ENCODE data around the gene IL20. TPM values are rescaled to one million over a fixed set of nuclear protein-coding genes. Genes with fewer than 3 reads are reported as not detected.

IL20 gene
- total RNA-seq, 1 experiment from 2014 or later, result not detected

DNA sequence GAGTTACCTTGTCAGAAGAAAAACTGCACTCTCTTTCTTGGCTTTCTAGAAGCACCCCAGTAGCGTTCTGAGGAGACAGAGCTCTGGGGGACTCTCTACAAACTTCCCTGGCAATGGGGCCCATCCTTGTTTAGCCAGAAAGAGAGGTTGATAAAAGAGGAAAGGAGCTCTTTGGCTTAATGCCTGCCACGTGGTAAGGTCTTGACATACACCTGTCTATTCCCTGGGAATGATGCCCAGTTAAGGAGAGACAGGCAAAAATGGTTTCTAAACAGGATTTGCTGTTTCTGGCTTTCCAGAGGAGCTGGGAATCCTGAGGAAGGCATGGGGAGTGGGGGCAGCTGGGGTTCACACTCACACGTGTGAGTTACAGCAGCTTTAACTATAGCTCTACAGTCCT lies 30.2 kb upstream of the IL20 start:
- intact Hi-C loops (cut with micrococcal nuclease; ENCODE audit: unreplicated experiment) (no loop called here), in situ Hi-C loops (cut with HindIII; ENCODE audit: low pct_unique_long_range_greater_than_20kb, low sequenced_read_pairs) (no loop called here)
- no TSS peak for BruUV-seq (replicated peaks)
- TF ChIP-seq REST (IDR thresholded peaks at IDR 0.05; ENCODE audit: insufficient read depth in 1 of 2, low read depth in 2 of 2, low read length in 1 of 2), result no peak
- ATAC-seq (no peak), DNase-seq (ENCODE audit: low read depth, low spot score) (no peak)
- H3K36me3 ChIP-seq (ENCODE audit: control insufficient read depth, insufficient read depth, low read length), result no peaks in the 10 kb centered on the region
- ChIA-PET CTCF (no interaction called here), POLR2A (no interaction called here)
- peaks cover 30% of the 10 kb centered on the region for H3K27me3 ChIP-seq (ENCODE audit: control insufficient read depth, insufficient read depth, low read length)
- no peaks in the 10 kb centered on the region for H3K4me1 ChIP-seq (ENCODE audit: control insufficient read depth, insufficient read depth, low read length)
- H3K27ac ChIP-seq (ENCODE audit: low read length), result no peak overlapping the region
- no peaks in the 10 kb centered on the region for H3K9me3 ChIP-seq (ENCODE audit: control insufficient read depth, insufficient read depth, low read depth, low read length)
- no peak overlapping the region for H3K4me3 ChIP-seq (ENCODE audit: low read depth in 2 of 2, low read length in 2 of 2)

- no peaks in the 10 kb centered on the region for H3K36me3 ChIP-seq (ENCODE audit: control insufficient read depth, insufficient read depth, low read length)
- in situ Hi-C loops (cut with HindIII; ENCODE audit: low pct_unique_long_range_greater_than_20kb, low sequenced_read_pairs) (no loop called here), intact Hi-C loops (cut with micrococcal nuclease; ENCODE audit: unreplicated experiment) (no loop called here)
- H3K27ac ChIP-seq (ENCODE audit: low read length), result no peak overlapping the region
- no peaks in the 10 kb centered on the region for H3K9me3 ChIP-seq (ENCODE audit: control insufficient read depth, insufficient read depth, low read depth, low read length)
- H3K4me1 ChIP-seq (ENCODE audit: control insufficient read depth, insufficient read depth, low read length), result no peaks in the 10 kb centered on the region
- CTCF ChIA-PET, result no interaction called here
- peaks cover 26% of the 10 kb centered on the region for H3K27me3 ChIP-seq (ENCODE audit: control insufficient read depth, insufficient read depth, low read length)
- POLR2A ChIA-PET, result no interaction called here
- no TSS peak for BruUV-seq (replicated peaks)
- H3K4me3 ChIP-seq (ENCODE audit: low read depth in 2 of 2, low read length in 2 of 2), result no peak overlapping the region
- DNase-seq (ENCODE audit: low read depth, low spot score) (no peak), ATAC-seq (no peak)
- TF ChIP-seq SIN3A (IDR thresholded peaks at IDR 0.05; ENCODE audit: borderline replicate concordance, insufficient read depth, low read depth, low read length), result no peak
- TF ChIP-seq POLR2AphosphoS5 (IDR thresholded peaks at IDR 0.05; ENCODE audit: low read depth, low read length), result no peak
- TF ChIP-seq REST (IDR thresholded peaks at IDR 0.05; ENCODE audit: insufficient read depth in 1 of 2, low read depth in 2 of 2, low read length in 1 of 2), result no peak
These were observed 29.3 kb upstream of the IL20 start for GRCh38 chr1:206836111-206836510.

- no peak for DNase-seq (ENCODE audit: low read depth, low spot score)
- H3K4me1 ChIP-seq (ENCODE audit: control insufficient read depth, insufficient read depth, low read length), result no peaks in the 10 kb centered on the region
- no peaks in the 10 kb centered on the region for H3K36me3 ChIP-seq (ENCODE audit: control insufficient read depth, insufficient read depth, low read length)
- in situ Hi-C loops (cut with HindIII; ENCODE audit: low pct_unique_long_range_greater_than_20kb, low sequenced_read_pairs), result no loop called here
- ATAC-seq, result no peak
- ChIA-PET CTCF (no interaction called here), POLR2A (no interaction called here)
- H3K4me3 ChIP-seq (ENCODE audit: low read depth in 2 of 2, low read length in 2 of 2), result no peak overlapping the region
- intact Hi-C loops (cut with micrococcal nuclease; ENCODE audit: unreplicated experiment), result no loop called here
- TF ChIP-seq SIN3A (IDR thresholded peaks at IDR 0.05; ENCODE audit: borderline replicate concordance, insufficient read depth, low read depth, low read length), result no peak
- TF ChIP-seq, protein P1, sequence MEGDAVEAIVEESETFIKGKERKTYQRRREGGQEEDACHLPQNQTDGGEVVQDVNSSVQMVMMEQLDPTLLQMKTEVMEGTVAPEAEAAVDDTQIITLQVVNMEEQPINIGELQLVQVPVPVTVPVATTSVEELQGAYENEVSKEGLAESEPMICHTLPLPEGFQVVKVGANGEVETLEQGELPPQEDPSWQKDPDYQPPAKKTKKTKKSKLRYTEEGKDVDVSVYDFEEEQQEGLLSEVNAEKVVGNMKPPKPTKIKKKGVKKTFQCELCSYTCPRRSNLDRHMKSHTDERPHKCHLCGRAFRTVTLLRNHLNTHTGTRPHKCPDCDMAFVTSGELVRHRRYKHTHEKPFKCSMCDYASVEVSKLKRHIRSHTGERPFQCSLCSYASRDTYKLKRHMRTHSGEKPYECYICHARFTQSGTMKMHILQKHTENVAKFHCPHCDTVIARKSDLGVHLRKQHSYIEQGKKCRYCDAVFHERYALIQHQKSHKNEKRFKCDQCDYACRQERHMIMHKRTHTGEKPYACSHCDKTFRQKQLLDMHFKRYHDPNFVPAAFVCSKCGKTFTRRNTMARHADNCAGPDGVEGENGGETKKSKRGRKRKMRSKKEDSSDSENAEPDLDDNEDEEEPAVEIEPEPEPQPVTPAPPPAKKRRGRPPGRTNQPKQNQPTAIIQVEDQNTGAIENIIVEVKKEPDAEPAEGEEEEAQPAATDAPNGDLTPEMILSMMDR (IDR thresholded peaks at IDR 0.05), result no peak
- TF ChIP-seq POLR2AphosphoS5 (IDR thresholded peaks at IDR 0.05; ENCODE audit: low read depth, low read length), result no peak
- no peak for TF ChIP-seq REST (IDR thresholded peaks at IDR 0.05; ENCODE audit: insufficient read depth in 1 of 2, low read depth in 2 of 2, low read length in 1 of 2)
- TF ChIP-seq TCF7L2 (IDR thresholded peaks at IDR 0.05; ENCODE audit: low read depth, low read length), result no peak
- no peaks in the 10 kb centered on the region for H3K9me3 ChIP-seq (ENCODE audit: control insufficient read depth, insufficient read depth, low read depth, low read length)
- H3K27ac ChIP-seq (ENCODE audit: low read length), result no peak overlapping the region
- peaks cover 18% of the 10 kb centered on the region for H3K27me3 ChIP-seq (ENCODE audit: control insufficient read depth, insufficient read depth, low read length)
- BruUV-seq (replicated peaks), result no TSS peak
These were observed 26.3 kb upstream of the IL20 start for GRCh38 chr1:206839006-206839560.
